Coronary artery (tissue), 2 donors: ENCODE measurements around the gene SIRT2.

ENCODE experiments used
- DNase-seq: peaks from one replicate; pipeline ENCODE4 v3.0.0-alpha.2; 2017; ENCODE audit warnings: low spot score
- H3K27ac ChIP-seq, 2 donors: fragments of 200-600 bp; sonication (generic); one replicate each; pipeline ENCODE4 v1.5.1; 2016 to 2019
- H3K4me3 ChIP-seq: fragments of 200-600 bp; sonication (generic); 2 replicates; pipeline ENCODE4 v1.5.1; 2016; ENCODE audit warnings: mild to moderate bottlenecking, moderate library complexity
- TF ChIP-seq, protein P1 (sequence below): fragments of 200-600 bp; sonication (generic); IDR thresholded peaks from one replicate; pipeline ENCODE4 v1.5.1; 2019; ENCODE audit warnings: antibody characterized with exemption

SIRT2 gene

DNA sequence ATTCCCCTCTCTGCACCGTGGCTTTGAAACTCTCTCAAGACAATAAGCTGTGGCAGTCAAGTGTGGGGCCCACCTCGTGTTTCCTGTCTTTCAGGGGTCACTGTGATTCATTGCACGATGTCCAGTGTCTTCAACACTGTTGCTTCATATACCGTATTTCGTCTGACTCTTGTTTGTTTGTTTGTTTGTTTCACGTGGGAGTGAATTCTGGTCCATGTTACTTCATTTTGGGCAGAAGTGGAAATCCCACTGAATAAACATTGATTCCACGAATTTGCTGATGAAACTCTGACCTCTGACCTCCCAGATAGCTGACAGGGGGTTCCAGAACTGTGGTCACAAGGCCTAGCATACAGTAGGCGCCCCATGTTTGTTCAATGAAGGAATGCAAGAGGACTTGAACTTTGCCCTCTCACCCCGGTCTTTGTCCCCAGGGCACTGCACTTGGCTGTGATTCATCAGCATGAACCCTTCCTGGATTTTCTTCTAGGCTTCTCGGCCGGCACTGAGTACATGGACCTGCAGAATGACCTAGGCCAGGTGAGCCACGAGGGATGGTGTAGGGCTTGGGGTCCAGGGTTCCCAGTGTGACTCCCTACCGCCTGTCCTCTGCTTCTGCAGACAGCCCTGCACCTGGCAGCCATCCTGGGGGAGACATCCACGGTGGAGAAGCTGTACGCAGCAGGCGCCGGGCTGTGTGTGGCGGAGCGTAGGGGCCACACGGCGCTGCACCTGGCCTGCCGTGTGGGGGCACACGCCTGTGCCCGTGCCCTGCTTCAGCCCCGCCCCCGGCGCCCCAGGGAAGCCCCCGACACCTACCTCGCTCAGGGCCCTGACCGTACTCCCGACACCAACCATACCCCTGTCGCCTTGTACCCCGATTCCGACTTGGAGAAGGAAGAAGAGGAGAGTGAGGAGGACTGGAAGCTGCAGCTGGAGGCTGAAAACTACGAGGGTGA lies 5.4 kb upstream of the SIRT2 start:
- TF ChIP-seq, protein P1, sequence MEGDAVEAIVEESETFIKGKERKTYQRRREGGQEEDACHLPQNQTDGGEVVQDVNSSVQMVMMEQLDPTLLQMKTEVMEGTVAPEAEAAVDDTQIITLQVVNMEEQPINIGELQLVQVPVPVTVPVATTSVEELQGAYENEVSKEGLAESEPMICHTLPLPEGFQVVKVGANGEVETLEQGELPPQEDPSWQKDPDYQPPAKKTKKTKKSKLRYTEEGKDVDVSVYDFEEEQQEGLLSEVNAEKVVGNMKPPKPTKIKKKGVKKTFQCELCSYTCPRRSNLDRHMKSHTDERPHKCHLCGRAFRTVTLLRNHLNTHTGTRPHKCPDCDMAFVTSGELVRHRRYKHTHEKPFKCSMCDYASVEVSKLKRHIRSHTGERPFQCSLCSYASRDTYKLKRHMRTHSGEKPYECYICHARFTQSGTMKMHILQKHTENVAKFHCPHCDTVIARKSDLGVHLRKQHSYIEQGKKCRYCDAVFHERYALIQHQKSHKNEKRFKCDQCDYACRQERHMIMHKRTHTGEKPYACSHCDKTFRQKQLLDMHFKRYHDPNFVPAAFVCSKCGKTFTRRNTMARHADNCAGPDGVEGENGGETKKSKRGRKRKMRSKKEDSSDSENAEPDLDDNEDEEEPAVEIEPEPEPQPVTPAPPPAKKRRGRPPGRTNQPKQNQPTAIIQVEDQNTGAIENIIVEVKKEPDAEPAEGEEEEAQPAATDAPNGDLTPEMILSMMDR, result no peak
- no peak overlapping the region for H3K27ac ChIP-seq
- no peak for DNase-seq
- H3K4me3 ChIP-seq, result no peak overlapping the region

DNA sequence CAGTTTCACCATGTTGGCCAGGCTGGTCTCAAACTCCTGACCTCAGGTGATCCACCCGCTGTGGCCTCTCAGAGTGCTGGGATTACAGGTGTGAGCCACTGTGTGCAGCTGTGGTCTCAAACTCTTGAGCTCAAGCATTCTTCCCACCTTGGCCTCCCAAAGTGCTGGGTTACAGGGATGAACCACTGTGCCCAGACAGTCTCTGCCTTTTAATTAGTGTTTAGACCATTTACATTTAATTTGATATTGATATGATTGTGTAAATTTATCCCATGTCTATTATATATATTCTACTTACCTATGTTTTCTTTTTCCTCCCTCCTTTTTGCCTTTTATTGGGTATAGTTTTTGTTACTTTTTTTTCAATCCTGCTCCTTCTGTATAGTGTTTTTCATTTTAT lies 2.3 kb upstream of the SIRT2 start:
- DNase-seq, result no peak
- H3K4me3 ChIP-seq, result no peak overlapping the region
- TF ChIP-seq, protein P1, result no peak
- H3K27ac ChIP-seq, result no peak overlapping the region

DNA sequence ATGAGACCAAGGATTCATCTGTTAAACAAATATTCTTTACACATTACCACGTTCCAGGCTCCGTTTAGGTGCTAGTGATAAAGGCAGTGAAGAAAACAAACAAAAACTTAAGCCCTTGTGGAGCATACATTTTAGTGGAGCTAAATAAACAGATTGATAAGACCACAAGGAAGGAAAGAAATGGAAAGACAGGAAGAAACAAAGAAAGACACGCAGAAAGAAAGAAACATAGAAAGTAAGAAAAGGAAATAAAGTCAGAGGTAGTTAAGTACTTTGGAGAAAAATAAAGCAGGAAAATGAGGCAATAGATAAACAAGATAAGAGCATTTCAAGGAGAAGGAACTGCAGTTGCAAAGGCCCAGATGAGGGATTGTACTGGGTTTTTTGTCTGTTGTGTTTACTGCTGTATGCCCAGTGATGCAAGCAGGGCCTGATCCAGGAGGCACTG lies 1.3 kb upstream of the SIRT2 start:
- no peak for DNase-seq
- peak overlapping the region in 1 of 2 donors; percentile 91 for H3K27ac ChIP-seq
- TF ChIP-seq, protein P1, result no peak
- peak overlapping the region; percentile 91 for H3K4me3 ChIP-seq

DNA sequence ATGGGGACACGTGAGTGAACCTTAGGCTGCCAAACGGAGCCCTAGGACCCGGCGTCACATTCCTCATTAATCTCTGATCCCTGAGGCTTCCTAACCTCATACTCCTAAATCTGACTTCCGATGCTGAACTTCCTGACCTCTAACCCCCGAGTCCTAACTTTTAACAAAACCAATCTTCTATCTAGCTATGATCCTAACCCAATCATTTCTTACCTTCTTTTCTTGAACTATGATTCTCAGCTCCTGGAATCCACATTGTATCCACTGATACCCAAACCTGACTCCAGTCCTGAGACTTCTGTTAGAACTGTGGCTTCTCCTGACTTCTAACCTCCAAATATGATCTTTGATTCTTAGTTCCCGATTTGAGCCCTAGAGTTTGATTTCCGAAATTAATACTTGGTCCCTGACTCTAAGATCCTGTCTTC lies 798 bp upstream of the SIRT2 start:
- H3K4me3 ChIP-seq, result peak overlapping the region; percentile 91
- H3K27ac ChIP-seq, result peak overlapping the region; percentile 91
- DNase-seq, result no peak
- TF ChIP-seq, protein P1, result no peak

- peak overlapping the region; percentile 90 to 94 for H3K27ac ChIP-seq
- H3K4me3 ChIP-seq, result peak overlapping the region; percentile 91
- no peak for DNase-seq
- TF ChIP-seq, protein P1, result no peak
These were observed 501 bp downstream of the SIRT2 start for GRCh38 chr19:38898788-38899446.

- TF ChIP-seq, protein P1, result no peak
- Histone ChIP-seq H3K4me3 (no peak overlapping the region), H3K27ac (no peak overlapping the region)
- DNase-seq, result no peak
These were observed 4.5 kb downstream of the SIRT2 start for GRCh38 chr19:38894968-38895367.
